GM23338 (cell line): ENCODE measurements around the gene COBL. TPM values are rescaled to one million over a fixed set of nuclear protein-coding genes. Genes with fewer than 3 reads are reported as not detected.

Source experiments
- ATAC-seq: fragments of 200-7000 bp; cut with Tn5 transposase; 3 replicates; pipeline ENCODE4 v1.9.1; 2020
- DNase-seq: peaks from one replicate; pipeline ENCODE4 v3.0.0-alpha.2; 2015; ENCODE audit warnings: low spot score
- H2AFZ ChIP-seq: fragments of 200-600 bp; sonication (generic); 2 replicates; pipeline ENCODE4 v1.8.0; 2016; ENCODE audit warnings: antibody characterized with exemption, mild to moderate bottlenecking, moderate library complexity
- H3F3A ChIP-seq: fragments of 200-600 bp; sonication (generic); replicated peaks from 2 replicates; pipeline ENCODE4 v1.8.0; 2017; ENCODE audit warnings: antibody characterized with exemption, mixed run types, low read depth
- H3K27ac ChIP-seq: fragments of 200-600 bp; sonication (generic); 2 replicates; pipeline ENCODE4 v1.6.1; 2016; ENCODE audit warnings: low read depth
- H3K27me3 ChIP-seq: fragments of 200-600 bp; sonication (generic); 2 replicates; pipeline ENCODE4 v1.8.0; 2016; ENCODE audit warnings: mild to moderate bottlenecking, mixed run types, moderate library complexity; ENCODE audit not compliant: insufficient read depth
- H3K36me3 ChIP-seq: fragments of 200-600 bp; sonication (generic); 2 replicates; pipeline ENCODE4 v1.8.0; 2016; ENCODE audit warnings: mild to moderate bottlenecking; ENCODE audit not compliant: insufficient read depth
- H3K4me1 ChIP-seq: fragments of 200-600 bp; sonication (generic); 2 replicates; pipeline ENCODE4 v1.8.0; 2016; ENCODE audit warnings: mild to moderate bottlenecking, moderate library complexity; ENCODE audit not compliant: insufficient read depth
- H3K4me2 ChIP-seq: fragments of 200-600 bp; sonication (generic); 2 replicates; pipeline ENCODE4 v1.7.1; 2017; ENCODE audit warnings: mixed run types
- H3K4me3 ChIP-seq: fragments of 200-600 bp; sonication (generic); 2 replicates; pipeline ENCODE4 v1.6.1; 2016; ENCODE audit warnings: mixed run types
- H3K79me2 ChIP-seq: fragments of 200-600 bp; sonication (generic); replicated peaks from 2 replicates; pipeline ENCODE4 v1.8.0; 2017; ENCODE audit warnings: mild to moderate bottlenecking; ENCODE audit not compliant: insufficient read depth
- H3K9me2 ChIP-seq: fragments of 200-600 bp; sonication (generic); 2 replicates; pipeline ENCODE4 v1.8.0; 2017; ENCODE audit not compliant: insufficient read depth
- H4K20me1 ChIP-seq: fragments of 200-600 bp; sonication (generic); replicated peaks from 2 replicates; pipeline ENCODE4 v1.8.0; 2017; ENCODE audit warnings: mild to moderate bottlenecking; ENCODE audit not compliant: insufficient read depth
- H3K27ac Mint-ChIP-seq: 2 replicates; pipeline ENCODE4 v1.8.0; 2020; ENCODE audit warnings: inconsistent platforms, mild to moderate bottlenecking, moderate library complexity, mixed read lengths
- H3K27me3 Mint-ChIP-seq: 3 replicates; pipeline ENCODE4 v1.8.0; 2022; ENCODE audit warnings: low read depth, mild to moderate bottlenecking, moderate library complexity, mixed read lengths, inconsistent platforms; ENCODE audit not compliant: insufficient read depth, poor library complexity
- H3K36me3 Mint-ChIP-seq: 3 replicates; pipeline ENCODE4 v1.8.0; 2021; ENCODE audit warnings: low read depth, mild to moderate bottlenecking, inconsistent platforms, moderate library complexity, mixed read lengths
- H3K4me1 Mint-ChIP-seq: 3 replicates; pipeline ENCODE4 v1.8.0; 2020; ENCODE audit warnings: mild to moderate bottlenecking, inconsistent platforms, mixed read lengths
- H3K4me3 Mint-ChIP-seq: 3 replicates; pipeline ENCODE4 v1.8.0; 2021; ENCODE audit warnings: moderate library complexity, mild to moderate bottlenecking, inconsistent platforms, mixed read lengths
- H3K9me3 Mint-ChIP-seq: 3 replicates; pipeline ENCODE4 v1.8.0; 2020; ENCODE audit warnings: moderate library complexity, mild to moderate bottlenecking, inconsistent platforms, mixed read lengths
- CREB1 ChIP-seq: fragments of 250-450 bp; sonication (Bioruptor Pico); IDR thresholded peaks from 2 replicates; pipeline ENCODE4 v1.5.0; 2020; ENCODE audit warnings: low read depth, mild to moderate bottlenecking, moderate library complexity
- ETS1 ChIP-seq: IDR thresholded peaks from 2 replicates; pipeline ENCODE4 v1.6.1; 2016; ENCODE audit warnings: antibody characterized with exemption
- EZH2 ChIP-seq: fragments of 200-600 bp; sonication (generic); IDR thresholded peaks from one replicate; pipeline ENCODE4 v1.8.0; 2017; ENCODE audit warnings: antibody characterized with exemption, mild to moderate bottlenecking, low read depth; ENCODE audit not compliant: unreplicated experiment
- EZH2phosphoT487 ChIP-seq: fragments of 200-600 bp; sonication (generic); IDR thresholded peaks from one replicate; pipeline ENCODE4 v1.8.1; 2018; ENCODE audit warnings: antibody characterized with exemption; ENCODE audit not compliant: unreplicated experiment
- JUNB ChIP-seq: IDR thresholded peaks from one replicate; pipeline ENCODE4 v1.6.1; 2016; ENCODE audit warnings: antibody characterized with exemption; ENCODE audit not compliant: unreplicated experiment
- NANOG ChIP-seq: IDR thresholded peaks from 2 replicates; pipeline ENCODE4 v1.6.1; 2016; ENCODE audit warnings: antibody characterized with exemption, borderline replicate concordance
- POLR2AphosphoS5 ChIP-seq: IDR thresholded peaks from 2 replicates; pipeline ENCODE4 v1.6.1; 2016; ENCODE audit warnings: antibody characterized with exemption, low read depth
- REST ChIP-seq: IDR thresholded peaks from one replicate; pipeline ENCODE4 v1.6.1; 2018; ENCODE audit warnings: antibody characterized with exemption; ENCODE audit not compliant: unreplicated experiment
- STAT1 ChIP-seq: IDR thresholded peaks from one replicate; pipeline ENCODE4 v1.6.1; 2016; ENCODE audit warnings: antibody characterized with exemption; ENCODE audit not compliant: unreplicated experiment
- ZNF114 ChIP-seq: fragments of 250-450 bp; sonication (Bioruptor Pico); IDR thresholded peaks from 2 replicates; pipeline ENCODE4 v1.5.0; 2020; ENCODE audit warnings: mild to moderate bottlenecking, moderate library complexity
- ZNF331 ChIP-seq: fragments of 250-450 bp; sonication (Bioruptor Pico); IDR thresholded peaks from 2 replicates; pipeline ENCODE4 v1.5.0; 2020; ENCODE audit warnings: low read depth, mild to moderate bottlenecking, moderate library complexity
- polyA plus RNA-seq: library from polyadenylated mRNA; unstranded; fragments of >200 nt; fragmentation: Nextera tagmentation; extraction: Ambion mirVana; gene quantifications from 2 replicates; pipeline ENCODE4 v1.2.1, GENCODE V29; 2016
- total RNA-seq: library from RNA; depleted of rRNA; stranded (reverse); fragments of >200 nt; shearing (Covaris generic); gene quantifications from 2 replicates; pipeline ENCODE4 v1.2.3, GENCODE V29; 2014
- TF ChIP-seq, protein P1 (sequence below): fragments of 250-450 bp; sonication (Bioruptor Pico); IDR thresholded peaks from 2 replicates; pipeline ENCODE4 v1.5.0; 2020; ENCODE audit warnings: mild to moderate bottlenecking, moderate library complexity

COBL gene
- total and polyA plus RNA-seq, 2 experiments from 2014 or later: 18.3 to 51.9 TPM

GRCh38 chr7:51255036-51255435, 61.6 kb downstream of the COBL start:
- Mint-ChIP-seq H3K9me3 (no peaks in the 10 kb centered on the region), H3K27ac (no peak overlapping the region), H3K4me3 (no peak overlapping the region), H3K27me3 (no peaks in the 10 kb centered on the region), H3K36me3 (no peaks in the 10 kb centered on the region), H3K4me1 (peaks cover 12% of the 10 kb centered on the region; the same call in 2 of the 3 replicates)
- Histone ChIP-seq H3K4me1 (peaks cover 5% of the 10 kb centered on the region), H3F3A (no peaks in the 10 kb centered on the region), H3K4me3 (no peak overlapping the region), H3K9me2 (no peaks in the 10 kb centered on the region), H3K36me3 (no peaks in the 10 kb centered on the region), H3K79me2 (peaks cover 93% of the 10 kb centered on the region), H3K27me3 (no peaks in the 10 kb centered on the region), H3K27ac (no peak overlapping the region), H3K4me2 (no peak overlapping the region), H2AFZ (no peak overlapping the region), H4K20me1 (peaks cover 6% of the 10 kb centered on the region)
- ATAC-seq: no peak
- TF ChIP-seq CREB1 (CRISPR knock-in tag): no peak
- no peak for TF ChIP-seq NANOG
- no peak for TF ChIP-seq EZH2
- TF ChIP-seq ZNF331 (CRISPR knock-in tag): no peak
- no peak for TF ChIP-seq JUNB
- TF ChIP-seq POLR2AphosphoS5: no peak
- TF ChIP-seq ZNF114 (CRISPR knock-in tag): no peak
- TF ChIP-seq STAT1: no peak
- no peak for TF ChIP-seq EZH2phosphoT487
- TF ChIP-seq ETS1: no peak
- TF ChIP-seq, protein P1, sequence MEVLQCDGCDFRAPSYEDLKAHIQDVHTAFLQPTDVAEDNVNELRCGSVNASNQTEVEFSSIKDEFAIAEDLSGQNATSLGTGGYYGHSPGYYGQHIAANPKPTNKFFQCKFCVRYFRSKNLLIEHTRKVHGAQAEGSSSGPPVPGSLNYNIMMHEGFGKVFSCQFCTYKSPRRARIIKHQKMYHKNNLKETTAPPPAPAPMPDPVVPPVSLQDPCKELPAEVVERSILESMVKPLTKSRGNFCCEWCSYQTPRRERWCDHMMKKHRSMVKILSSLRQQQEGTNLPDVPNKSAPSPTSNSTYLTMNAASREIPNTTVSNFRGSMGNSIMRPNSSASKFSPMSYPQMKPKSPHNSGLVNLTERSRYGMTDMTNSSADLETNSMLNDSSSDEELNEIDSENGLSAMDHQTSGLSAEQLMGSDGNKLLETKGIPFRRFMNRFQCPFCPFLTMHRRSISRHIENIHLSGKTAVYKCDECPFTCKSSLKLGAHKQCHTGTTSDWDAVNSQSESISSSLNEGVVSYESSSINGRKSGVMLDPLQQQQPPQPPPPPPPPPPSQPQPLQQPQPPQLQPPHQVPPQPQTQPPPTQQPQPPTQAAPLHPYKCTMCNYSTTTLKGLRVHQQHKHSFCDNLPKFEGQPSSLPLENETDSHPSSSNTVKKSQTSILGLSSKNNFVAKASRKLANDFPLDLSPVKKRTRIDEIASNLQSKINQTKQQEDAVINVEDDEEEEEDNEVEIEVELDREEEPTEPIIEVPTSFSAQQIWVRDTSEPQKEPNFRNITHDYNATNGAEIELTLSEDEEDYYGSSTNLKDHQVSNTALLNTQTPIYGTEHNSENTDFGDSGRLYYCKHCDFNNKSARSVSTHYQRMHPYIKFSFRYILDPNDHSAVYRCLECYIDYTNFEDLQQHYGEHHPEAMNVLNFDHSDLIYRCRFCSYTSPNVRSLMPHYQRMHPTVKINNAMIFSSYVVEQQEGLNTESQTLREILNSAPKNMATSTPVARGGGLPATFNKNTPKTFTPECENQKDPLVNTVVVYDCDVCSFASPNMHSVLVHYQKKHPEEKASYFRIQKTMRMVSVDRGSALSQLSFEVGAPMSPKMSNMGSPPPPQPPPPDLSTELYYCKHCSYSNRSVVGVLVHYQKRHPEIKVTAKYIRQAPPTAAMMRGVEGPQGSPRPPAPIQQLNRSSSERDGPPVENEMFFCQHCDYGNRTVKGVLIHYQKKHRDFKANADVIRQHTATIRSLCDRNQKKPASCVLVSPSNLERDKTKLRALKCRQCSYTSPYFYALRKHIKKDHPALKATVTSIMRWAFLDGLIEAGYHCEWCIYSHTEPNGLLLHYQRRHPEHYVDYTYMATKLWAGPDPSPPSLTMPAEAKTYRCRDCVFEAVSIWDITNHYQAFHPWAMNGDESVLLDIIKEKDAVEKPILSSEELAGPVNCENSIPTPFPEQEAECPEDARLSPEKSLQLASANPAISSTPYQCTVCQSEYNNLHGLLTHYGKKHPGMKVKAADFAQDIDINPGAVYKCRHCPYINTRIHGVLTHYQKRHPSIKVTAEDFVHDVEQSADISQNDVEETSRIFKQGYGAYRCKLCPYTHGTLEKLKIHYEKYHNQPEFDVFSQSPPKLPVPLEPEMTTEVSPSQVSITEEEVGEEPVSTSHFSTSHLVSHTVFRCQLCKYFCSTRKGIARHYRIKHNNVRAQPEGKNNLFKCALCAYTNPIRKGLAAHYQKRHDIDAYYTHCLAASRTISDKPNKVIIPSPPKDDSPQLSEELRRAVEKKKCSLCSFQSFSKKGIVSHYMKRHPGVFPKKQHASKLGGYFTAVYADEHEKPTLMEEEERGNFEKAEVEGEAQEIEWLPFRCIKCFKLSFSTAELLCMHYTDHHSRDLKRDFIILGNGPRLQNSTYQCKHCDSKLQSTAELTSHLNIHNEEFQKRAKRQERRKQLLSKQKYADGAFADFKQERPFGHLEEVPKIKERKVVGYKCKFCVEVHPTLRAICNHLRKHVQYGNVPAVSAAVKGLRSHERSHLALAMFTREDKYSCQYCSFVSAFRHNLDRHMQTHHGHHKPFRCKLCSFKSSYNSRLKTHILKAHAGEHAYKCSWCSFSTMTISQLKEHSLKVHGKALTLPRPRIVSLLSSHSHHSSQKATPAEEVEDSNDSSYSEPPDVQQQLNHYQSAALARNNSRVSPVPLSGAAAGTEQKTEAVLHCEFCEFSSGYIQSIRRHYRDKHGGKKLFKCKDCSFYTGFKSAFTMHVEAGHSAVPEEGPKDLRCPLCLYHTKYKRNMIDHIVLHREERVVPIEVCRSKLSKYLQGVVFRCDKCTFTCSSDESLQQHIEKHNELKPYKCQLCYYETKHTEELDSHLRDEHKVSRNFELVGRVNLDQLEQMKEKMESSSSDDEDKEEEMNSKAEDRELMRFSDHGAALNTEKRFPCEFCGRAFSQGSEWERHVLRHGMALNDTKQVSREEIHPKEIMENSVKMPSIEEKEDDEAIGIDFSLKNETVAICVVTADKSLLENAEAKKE (CRISPR knock-in tag): no peak
- TF ChIP-seq REST: no peak
- no peak for DNase-seq
